MM.1S (cell line): Measurements from ENCODE around the gene APPBP2.

Source experiments
- DNase-seq: peaks from one replicate; pipeline ENCODE4 v3.0.0-alpha.2; 2015
- H2AFZ ChIP-seq: fragments of 300-600 bp; sonication (generic); 2 replicates; pipeline ENCODE4 v1.6.0; 2016; ENCODE audit warnings: antibody characterized with exemption, low read length
- H3F3A ChIP-seq: fragments of 300-600 bp; sonication (generic); 2 replicates; pipeline ENCODE4 v1.6.1; 2016; ENCODE audit warnings: mild to moderate bottlenecking, antibody characterized with exemption, low read length, moderate library complexity, mixed read lengths; ENCODE audit not compliant: insufficient read depth
- H3K27ac ChIP-seq: fragments of 300-600 bp; sonication (generic); 2 replicates; pipeline ENCODE4 v1.5.1; 2016; ENCODE audit warnings: mild to moderate bottlenecking, low read length
- H3K27me3 ChIP-seq: fragments of 300-600 bp; sonication (generic); replicated peaks from 2 replicates; pipeline ENCODE4 v1.6.0; 2016; ENCODE audit warnings: low read length; ENCODE audit not compliant: insufficient read depth
- H3K36me3 ChIP-seq: fragments of 300-600 bp; sonication (generic); replicated peaks from 2 replicates; pipeline ENCODE4 v1.6.1; 2016; ENCODE audit warnings: mild to moderate bottlenecking, low read length, mixed read lengths; ENCODE audit not compliant: insufficient read depth
- H3K4me1 ChIP-seq: fragments of 300-600 bp; sonication (generic); 2 replicates; pipeline ENCODE4 v1.6.1; 2016; ENCODE audit warnings: low read length, mixed read lengths
- H3K4me2 ChIP-seq: fragments of 300-600 bp; sonication (generic); 2 replicates; pipeline ENCODE4 v1.6.0; 2016; ENCODE audit warnings: low read depth, low read length
- H3K4me3 ChIP-seq: fragments of 300-600 bp; sonication (generic); 2 replicates; pipeline ENCODE4 v1.5.1; 2016; ENCODE audit warnings: low read length, mixed read lengths
- H3K79me2 ChIP-seq: fragments of 300-600 bp; sonication (generic); 2 replicates; pipeline ENCODE4 v1.6.1; 2016; ENCODE audit warnings: mixed run types, low read length, mixed read lengths
- H3K9ac ChIP-seq: fragments of 300-600 bp; sonication (generic); 2 replicates; pipeline ENCODE4 v1.6.1; 2016; ENCODE audit warnings: low read length, mixed read lengths
- H3K9me2 ChIP-seq: fragments of 300-600 bp; sonication (generic); replicated peaks from 2 replicates; pipeline ENCODE4 v1.6.1; 2016; ENCODE audit warnings: mild to moderate bottlenecking, low read length, mixed read lengths; ENCODE audit not compliant: insufficient read depth
- H3K9me3 ChIP-seq: fragments of 300-600 bp; sonication (generic); replicated peaks from 2 replicates; pipeline ENCODE4 v1.6.1; 2016; ENCODE audit warnings: mild to moderate bottlenecking, low read length, mixed read lengths; ENCODE audit not compliant: insufficient read depth
- H4K20me1 ChIP-seq: fragments of 300-600 bp; sonication (generic); 2 replicates; pipeline ENCODE4 v1.6.1; 2016; ENCODE audit warnings: mild to moderate bottlenecking, low read length, moderate library complexity, mixed read lengths; ENCODE audit not compliant: insufficient read depth
- EZH2 ChIP-seq: fragments of 300-600 bp; sonication (generic); optimal IDR thresholded peaks from 2 replicates; pipeline ENCODE3; 2017; ENCODE audit warnings: low read depth, mild to moderate bottlenecking, antibody characterized with exemption, low read length, mixed read lengths
- EZH2phosphoT487 ChIP-seq: fragments of 300-600 bp; sonication (generic); IDR thresholded peaks from 2 replicates; pipeline ENCODE4 v1.6.1; 2018; ENCODE audit warnings: antibody characterized with exemption, low read length
- TF ChIP-seq, protein P1 (sequence below): fragments of 300-600 bp; sonication (generic); IDR thresholded peaks from 2 replicates; pipeline ENCODE4 v1.5.1; 2016; ENCODE audit warnings: antibody characterized with exemption, low read length, mixed read lengths

APPBP2 gene

DNA sequence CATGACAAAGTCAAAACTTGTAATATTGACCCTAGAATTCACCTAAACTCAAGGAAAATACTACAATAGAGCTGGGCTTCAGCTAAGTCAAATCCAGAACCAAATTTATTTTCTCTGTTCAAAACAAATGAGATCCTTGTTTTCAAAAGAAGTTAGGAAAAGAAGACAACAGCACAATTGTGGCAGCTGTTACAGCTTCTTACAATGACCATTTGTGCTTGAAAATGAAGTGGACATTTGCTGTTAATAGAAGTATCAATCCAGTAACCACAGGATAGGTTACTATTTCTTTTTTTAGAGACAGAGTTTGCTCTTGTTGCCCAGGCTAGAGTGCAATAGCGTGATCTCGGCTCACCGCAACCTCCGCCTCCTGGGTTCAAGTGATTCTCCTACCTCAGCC, 44.4 kb downstream of the APPBP2 start:
- TF ChIP-seq EZH2phosphoT487 (no peak), EZH2 (no peak)
- TF ChIP-seq, protein P1, sequence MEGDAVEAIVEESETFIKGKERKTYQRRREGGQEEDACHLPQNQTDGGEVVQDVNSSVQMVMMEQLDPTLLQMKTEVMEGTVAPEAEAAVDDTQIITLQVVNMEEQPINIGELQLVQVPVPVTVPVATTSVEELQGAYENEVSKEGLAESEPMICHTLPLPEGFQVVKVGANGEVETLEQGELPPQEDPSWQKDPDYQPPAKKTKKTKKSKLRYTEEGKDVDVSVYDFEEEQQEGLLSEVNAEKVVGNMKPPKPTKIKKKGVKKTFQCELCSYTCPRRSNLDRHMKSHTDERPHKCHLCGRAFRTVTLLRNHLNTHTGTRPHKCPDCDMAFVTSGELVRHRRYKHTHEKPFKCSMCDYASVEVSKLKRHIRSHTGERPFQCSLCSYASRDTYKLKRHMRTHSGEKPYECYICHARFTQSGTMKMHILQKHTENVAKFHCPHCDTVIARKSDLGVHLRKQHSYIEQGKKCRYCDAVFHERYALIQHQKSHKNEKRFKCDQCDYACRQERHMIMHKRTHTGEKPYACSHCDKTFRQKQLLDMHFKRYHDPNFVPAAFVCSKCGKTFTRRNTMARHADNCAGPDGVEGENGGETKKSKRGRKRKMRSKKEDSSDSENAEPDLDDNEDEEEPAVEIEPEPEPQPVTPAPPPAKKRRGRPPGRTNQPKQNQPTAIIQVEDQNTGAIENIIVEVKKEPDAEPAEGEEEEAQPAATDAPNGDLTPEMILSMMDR, result no peak
- Histone ChIP-seq H3K4me2 (no peak overlapping the region), H3K4me3 (no peak overlapping the region), H3K27ac (no peak overlapping the region), H2AFZ (no peak overlapping the region), H3K9me2 (no peaks in the 10 kb centered on the region), H3K4me1 (no peaks in the 10 kb centered on the region), H3K9me3 (no peaks in the 10 kb centered on the region), H3K27me3 (no peaks in the 10 kb centered on the region), H4K20me1 (no peaks in the 10 kb centered on the region), H3F3A (no peaks in the 10 kb centered on the region), H3K9ac (no peak overlapping the region), H3K36me3 (no peaks in the 10 kb centered on the region; the same call in 1 of the 2 replicates), H3K79me2 (no peaks in the 10 kb centered on the region)
- no peak for DNase-seq

DNA sequence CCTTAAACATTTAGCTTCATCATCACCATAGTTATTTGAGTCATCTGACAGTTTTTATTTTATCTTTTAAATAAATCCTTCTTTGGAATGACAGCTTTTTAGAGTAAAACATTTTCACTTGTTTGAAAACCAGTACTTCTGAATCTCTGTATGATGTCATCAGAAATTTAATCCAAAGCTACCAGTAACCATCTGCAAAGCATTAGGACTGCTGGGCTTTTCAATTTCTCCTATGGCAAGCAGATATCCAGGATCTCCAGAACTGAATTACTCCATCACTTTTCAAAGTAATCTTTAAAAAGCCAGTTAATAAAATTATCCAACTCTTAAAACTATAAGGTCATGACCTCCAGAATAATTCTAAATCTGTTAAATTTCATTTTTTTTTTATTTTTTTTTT, 52.3 kb downstream of the APPBP2 start:
- no peak overlapping the region for H3K9ac ChIP-seq
- no peak overlapping the region for H3K27ac ChIP-seq
- no peak overlapping the region for H2AFZ ChIP-seq
- no peaks in the 10 kb centered on the region for H3K9me3 ChIP-seq
- no peak for DNase-seq
- H3K4me2 ChIP-seq, result no peak overlapping the region
- peaks cover 16% of the 10 kb centered on the region for H3F3A ChIP-seq
- H4K20me1 ChIP-seq, result no peaks in the 10 kb centered on the region
- peaks cover 14% of the 10 kb centered on the region for H3K4me1 ChIP-seq
- no peaks in the 10 kb centered on the region for H3K27me3 ChIP-seq
- H3K79me2 ChIP-seq, result peaks cover 4% of the 10 kb centered on the region
- no peaks in the 10 kb centered on the region; the same call in 1 of the 2 replicates for H3K36me3 ChIP-seq
- TF ChIP-seq EZH2 (no peak), EZH2phosphoT487 (no peak)
- TF ChIP-seq, protein P1, result no peak
- H3K9me2 ChIP-seq, result no peaks in the 10 kb centered on the region
- H3K4me3 ChIP-seq, result no peak overlapping the region

DNA sequence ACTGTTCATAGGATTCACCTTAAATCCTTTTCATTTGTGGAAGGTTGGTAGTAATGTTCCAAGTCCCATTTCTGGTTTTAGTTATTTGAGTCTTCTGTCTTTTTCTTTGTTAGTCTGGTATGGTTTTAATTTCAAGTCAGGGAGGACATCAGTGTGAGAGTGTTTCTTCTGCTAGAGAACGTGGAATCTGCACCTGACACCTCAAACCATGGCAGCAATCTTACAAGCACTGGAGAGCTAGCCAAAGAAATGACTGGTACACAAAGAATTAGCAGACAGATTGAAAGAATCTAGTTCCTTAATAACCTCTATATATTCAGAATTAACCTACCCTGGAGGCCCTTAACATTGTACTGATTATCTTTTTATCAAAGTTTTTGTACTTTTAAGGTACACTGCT, 53.6 kb downstream of the APPBP2 start:
- Histone ChIP-seq H3K36me3 (no peaks in the 10 kb centered on the region), H3K9me2 (no peaks in the 10 kb centered on the region)

More for the DNA sequence above, 53.6 kb downstream of the APPBP2 start:
- Histone ChIP-seq H2AFZ (no peak overlapping the region), H3K4me3 (no peak overlapping the region), H3K27me3 (no peaks in the 10 kb centered on the region), H3F3A (peaks cover 16% of the 10 kb centered on the region), H3K9me3 (no peaks in the 10 kb centered on the region), H3K27ac (no peak overlapping the region), H3K4me1 (peaks cover 18% of the 10 kb centered on the region), H3K4me2 (no peak overlapping the region), H3K9ac (no peak overlapping the region), H3K79me2 (peaks cover 17% of the 10 kb centered on the region), H4K20me1 (no peaks in the 10 kb centered on the region)
- TF ChIP-seq, protein P1, result no peak
- TF ChIP-seq EZH2 (no peak), EZH2phosphoT487 (no peak)
- no peak for DNase-seq
